ENCODE measurements around the gene CCDC54.

Gene CCDC54

GRCh38 chr3:107366766-107367165, 10.5 kb upstream of the CCDC54 start:
- Histone ChIP-seq H3K4me3 (ENCODE audit: low read depth in 1 of 2, low read length in 2 of 2) (no peak overlapping the region), H3K27me3 (ENCODE audit: control insufficient read depth in 1 of 2, insufficient read depth in 2 of 2, low read length in 2 of 2) (no peaks in the 10 kb centered on the region), H3K36me3 (ENCODE audit: control insufficient read depth in 1 of 2, insufficient read depth in 2 of 2, low read length in 2 of 2) (no peaks in the 10 kb centered on the region), H3K9ac (ENCODE audit: low read depth in 1 of 2, low read length in 2 of 2) (no peak overlapping the region), H3K9me3 (ENCODE audit: control insufficient read depth in 1 of 2, low read length in 2 of 2) (no peaks in the 10 kb centered on the region), H3K4me1 (ENCODE audit: control insufficient read depth in 1 of 2, insufficient read depth in 2 of 2, low read length in 2 of 2) (no peaks in the 10 kb centered on the region), H3K27ac (ENCODE audit: low read depth, low read length) (no peak overlapping the region)

GRCh38 chr3:107367353-107367752, 9.9 kb upstream of the CCDC54 start:
- no peaks in the 10 kb centered on the region for H3K36me3 ChIP-seq (ENCODE audit: control insufficient read depth in 1 of 2, insufficient read depth in 2 of 2, low read length in 2 of 2)
- no peak overlapping the region for H3K9ac ChIP-seq (ENCODE audit: low read depth in 1 of 2, low read length in 2 of 2)
- H3K4me3 ChIP-seq (ENCODE audit: low read depth in 1 of 2, low read length in 2 of 2) = no peak overlapping the region
- no peaks in the 10 kb centered on the region for H3K4me1 ChIP-seq (ENCODE audit: control insufficient read depth in 1 of 2, insufficient read depth in 2 of 2, low read length in 2 of 2)
- H3K27ac ChIP-seq (ENCODE audit: low read depth, low read length) = no peak overlapping the region
- H3K9me3 ChIP-seq (ENCODE audit: control insufficient read depth in 1 of 2, low read length in 2 of 2) = no peaks in the 10 kb centered on the region
- no peaks in the 10 kb centered on the region for H3K27me3 ChIP-seq (ENCODE audit: control insufficient read depth in 1 of 2, insufficient read depth in 2 of 2, low read length in 2 of 2)

GRCh38 chr3:107368654-107369398, 8.4 kb upstream of the CCDC54 start:
- Histone ChIP-seq H3K9me3 (ENCODE audit: control insufficient read depth in 1 of 2, low read length in 2 of 2) (no peaks in the 10 kb centered on the region), H3K36me3 (ENCODE audit: control insufficient read depth in 1 of 2, insufficient read depth in 2 of 2, low read length in 2 of 2) (no peaks in the 10 kb centered on the region), H3K27ac (ENCODE audit: low read depth, low read length) (no peak overlapping the region)

GRCh38 chr3:107369791-107370190, 7.4 kb upstream of the CCDC54 start:
- Histone ChIP-seq H3K9ac (ENCODE audit: low read depth in 1 of 2, low read length in 2 of 2) (no peak overlapping the region), H3K4me3 (ENCODE audit: low read depth in 1 of 2, low read length in 2 of 2) (no peak overlapping the region), H3K36me3 (ENCODE audit: control insufficient read depth in 1 of 2, insufficient read depth in 2 of 2, low read length in 2 of 2) (no peaks in the 10 kb centered on the region)

More at GRCh38 chr3:107368654-107369398, 8.4 kb upstream of the CCDC54 start:
- no peak overlapping the region for H3K9ac ChIP-seq (ENCODE audit: low read depth in 1 of 2, low read length in 2 of 2)
- H3K4me1 ChIP-seq (ENCODE audit: control insufficient read depth in 1 of 2, insufficient read depth in 2 of 2, low read length in 2 of 2) = no peaks in the 10 kb centered on the region
- no peak overlapping the region for H3K4me3 ChIP-seq (ENCODE audit: low read depth in 1 of 2, low read length in 2 of 2)
- H3K27me3 ChIP-seq (ENCODE audit: control insufficient read depth in 1 of 2, insufficient read depth in 2 of 2, low read length in 2 of 2) = no peaks in the 10 kb centered on the region

GRCh38 chr3:107370907-107371306, 6.3 kb upstream of the CCDC54 start:
- H3K9ac ChIP-seq (ENCODE audit: low read depth in 1 of 2, low read length in 2 of 2) = no peak overlapping the region
- H3K27me3 ChIP-seq (ENCODE audit: control insufficient read depth in 1 of 2, insufficient read depth in 2 of 2, low read length in 2 of 2) = no peaks in the 10 kb centered on the region
- no peak overlapping the region for H3K4me3 ChIP-seq (ENCODE audit: low read depth in 1 of 2, low read length in 2 of 2)
- no peak overlapping the region for H3K27ac ChIP-seq (ENCODE audit: low read depth, low read length)
- no peaks in the 10 kb centered on the region for H3K4me1 ChIP-seq (ENCODE audit: control insufficient read depth in 1 of 2, insufficient read depth in 2 of 2, low read length in 2 of 2)
- no peaks in the 10 kb centered on the region for H3K36me3 ChIP-seq (ENCODE audit: control insufficient read depth in 1 of 2, insufficient read depth in 2 of 2, low read length in 2 of 2)
- H3K9me3 ChIP-seq (ENCODE audit: control insufficient read depth in 1 of 2, low read length in 2 of 2) = no peaks in the 10 kb centered on the region

More at GRCh38 chr3:107369791-107370190, 7.4 kb upstream of the CCDC54 start:
- H3K4me1 ChIP-seq (ENCODE audit: control insufficient read depth in 1 of 2, insufficient read depth in 2 of 2, low read length in 2 of 2) = no peaks in the 10 kb centered on the region
- H3K27me3 ChIP-seq (ENCODE audit: control insufficient read depth in 1 of 2, insufficient read depth in 2 of 2, low read length in 2 of 2) = no peaks in the 10 kb centered on the region
- H3K27ac ChIP-seq (ENCODE audit: low read depth, low read length) = no peak overlapping the region
- no peaks in the 10 kb centered on the region for H3K9me3 ChIP-seq (ENCODE audit: control insufficient read depth in 1 of 2, low read length in 2 of 2)

GRCh38 chr3:107372506-107372905, 4.7 kb upstream of the CCDC54 start:
- H3K27me3 ChIP-seq (ENCODE audit: control insufficient read depth in 1 of 2, insufficient read depth in 2 of 2, low read length in 2 of 2) = no peaks in the 10 kb centered on the region
- H3K36me3 ChIP-seq (ENCODE audit: control insufficient read depth in 1 of 2, insufficient read depth in 2 of 2, low read length in 2 of 2) = no peaks in the 10 kb centered on the region
- H3K9ac ChIP-seq (ENCODE audit: low read depth in 1 of 2, low read length in 2 of 2) = no peak overlapping the region
- no peaks in the 10 kb centered on the region for H3K9me3 ChIP-seq (ENCODE audit: control insufficient read depth in 1 of 2, low read length in 2 of 2)
- no peaks in the 10 kb centered on the region for H3K4me1 ChIP-seq (ENCODE audit: control insufficient read depth in 1 of 2, insufficient read depth in 2 of 2, low read length in 2 of 2)
- no peak overlapping the region for H3K27ac ChIP-seq (ENCODE audit: low read depth, low read length)
- no peak overlapping the region for H3K4me3 ChIP-seq (ENCODE audit: low read depth in 1 of 2, low read length in 2 of 2)

- Histone ChIP-seq H3K9me3 (ENCODE audit: control insufficient read depth in 1 of 2, low read length in 2 of 2) (no peaks in the 10 kb centered on the region), H3K9ac (ENCODE audit: low read depth in 1 of 2, low read length in 2 of 2) (no peak overlapping the region), H3K27me3 (ENCODE audit: control insufficient read depth in 1 of 2, insufficient read depth in 2 of 2, low read length in 2 of 2) (no peaks in the 10 kb centered on the region), H3K27ac (ENCODE audit: low read depth, low read length) (no peak overlapping the region), H3K36me3 (ENCODE audit: control insufficient read depth in 1 of 2, insufficient read depth in 2 of 2, low read length in 2 of 2) (no peaks in the 10 kb centered on the region), H3K4me3 (ENCODE audit: low read depth in 1 of 2, low read length in 2 of 2) (no peak overlapping the region), H3K4me1 (ENCODE audit: control insufficient read depth in 1 of 2, insufficient read depth in 2 of 2, low read length in 2 of 2) (no peaks in the 10 kb centered on the region)
Measured at GRCh38 chr3:107373896-107374295, 3.3 kb upstream of the CCDC54 start.

- H3K27ac ChIP-seq (ENCODE audit: low read depth, low read length) = no peak overlapping the region
- no peaks in the 10 kb centered on the region for H3K36me3 ChIP-seq (ENCODE audit: control insufficient read depth in 1 of 2, insufficient read depth in 2 of 2, low read length in 2 of 2)
- no peaks in the 10 kb centered on the region for H3K9me3 ChIP-seq (ENCODE audit: control insufficient read depth in 1 of 2, low read length in 2 of 2)
- H3K4me3 ChIP-seq (ENCODE audit: low read depth in 1 of 2, low read length in 2 of 2) = no peak overlapping the region
- H3K9ac ChIP-seq (ENCODE audit: low read depth in 1 of 2, low read length in 2 of 2) = no peak overlapping the region
- no peaks in the 10 kb centered on the region for H3K27me3 ChIP-seq (ENCODE audit: control insufficient read depth in 1 of 2, insufficient read depth in 2 of 2, low read length in 2 of 2)
- no peaks in the 10 kb centered on the region for H3K4me1 ChIP-seq (ENCODE audit: control insufficient read depth in 1 of 2, insufficient read depth in 2 of 2, low read length in 2 of 2)
Measured at GRCh38 chr3:107375682-107376081, 1.6 kb upstream of the CCDC54 start.

- no peak overlapping the region for H3K4me3 ChIP-seq (ENCODE audit: low read depth in 1 of 2, low read length in 2 of 2)
- H3K9ac ChIP-seq (ENCODE audit: low read depth in 1 of 2, low read length in 2 of 2) = no peak overlapping the region
- H3K27me3 ChIP-seq (ENCODE audit: control insufficient read depth in 1 of 2, insufficient read depth in 2 of 2, low read length in 2 of 2) = no peaks in the 10 kb centered on the region
- no peaks in the 10 kb centered on the region for H3K9me3 ChIP-seq (ENCODE audit: control insufficient read depth in 1 of 2, low read length in 2 of 2)
- H3K36me3 ChIP-seq (ENCODE audit: control insufficient read depth in 1 of 2, insufficient read depth in 2 of 2, low read length in 2 of 2) = no peaks in the 10 kb centered on the region
- H3K4me1 ChIP-seq (ENCODE audit: control insufficient read depth in 1 of 2, insufficient read depth in 2 of 2, low read length in 2 of 2) = no peaks in the 10 kb centered on the region
- no peak overlapping the region for H3K27ac ChIP-seq (ENCODE audit: low read depth, low read length)
Measured at GRCh38 chr3:107382631-107383030, 5.4 kb downstream of the CCDC54 start.

GRCh38 chr3:107384428-107384827, 7.2 kb downstream of the CCDC54 start:
- Histone ChIP-seq H3K4me1 (ENCODE audit: control insufficient read depth in 1 of 2, insufficient read depth in 2 of 2, low read length in 2 of 2) (no peaks in the 10 kb centered on the region), H3K4me3 (ENCODE audit: low read depth in 1 of 2, low read length in 2 of 2) (no peak overlapping the region), H3K9me3 (ENCODE audit: control insufficient read depth in 1 of 2, low read length in 2 of 2) (no peaks in the 10 kb centered on the region), H3K27ac (ENCODE audit: low read depth, low read length) (no peak overlapping the region), H3K9ac (ENCODE audit: low read depth in 1 of 2, low read length in 2 of 2) (no peak overlapping the region), H3K27me3 (ENCODE audit: control insufficient read depth in 1 of 2, insufficient read depth in 2 of 2, low read length in 2 of 2) (no peaks in the 10 kb centered on the region), H3K36me3 (ENCODE audit: control insufficient read depth in 1 of 2, insufficient read depth in 2 of 2, low read length in 2 of 2) (no peaks in the 10 kb centered on the region)
